ENCODE measurements around the gene PSMB5. TPM values are rescaled to one million over a fixed set of nuclear protein-coding genes. Genes with fewer than 3 reads are reported as not detected.

The PSMB5 gene
- total and polyA plus RNA-seq, 9 of the 15 experiments (the other 6 are each of a cell fraction or from before 2014, with no cell fraction given), result 198 to 1,870 (median 269) TPM

- TF ChIP-seq BACH1 (tag; IDR thresholded peaks at IDR 0.05) (0 out of 2 replicates have a peak, but pooled peaks have one; percentile 9), HBP1 (CRISPR knock-in tag; IDR thresholded peaks at IDR 0.05) (peak; percentile 8; the same call in 1 of the 2 replicates), SUPT5H (IDR thresholded peaks at IDR 0.05) (peak; percentile 20; the same call in 1 of the 2 replicates), EWSR1 (IDR thresholded peaks at IDR 0.05; ENCODE audit: borderline replicate concordance, low read depth, partially characterized antibody) (peak; percentile 51), GABPB1 (CRISPR knock-in tag; IDR thresholded peaks at IDR 0.05) (peak; percentile 3; the same call in 1 of the 2 replicates)
Measured at GRCh38 chr14:23070262-23071129, 35.8 kb upstream of the PSMB5 start (continued).

- H3K79me2 ChIP-seq (ENCODE audit: control insufficient read depth, insufficient read depth, low read length), result peaks cover 68% of the 10 kb centered on the region
- TF ChIP-seq SPI1 (IDR thresholded peaks at IDR 0.05; ENCODE audit: borderline replicate concordance, low read depth, low read length), result peak; percentile 48; the same call in 1 of the 2 replicates
- no peak for TF ChIP-seq SNRNP70 (optimal IDR thresholded peaks at IDR 0.05; ENCODE audit: low read depth, low read length)
- TF ChIP-seq ZNF740 (CRISPR knock-in tag; IDR thresholded peaks at IDR 0.05), result no peak; the same call in 1 of the 2 replicates
- TF ChIP-seq ZNF740 (tag; IDR thresholded peaks at IDR 0.05), result peak in 1 of 2 experiments; percentile 51; a peak in 1 of 4 replicates
- no peak for TF ChIP-seq RERE (CRISPR knock-in tag; IDR thresholded peaks at IDR 0.05; ENCODE audit: borderline replicate concordance)
Measured at GRCh38 chr14:23069413-23069806, 34.7 kb upstream of the PSMB5 start.

More at GRCh38 chr14:23069413-23069806, 34.7 kb upstream of the PSMB5 start:
- in situ Hi-C loops (cut with MboI), result loop anchor here (5.0 kb wide), 1 partner anchor 38 kb away; no protein-coding TSS in a partner anchor
- Histone ChIP-seq H3K4me3 (no peak overlapping the region), H3K27ac (ENCODE audit: extremely low read depth, low read depth, low read length) (peak overlapping the region; percentile 17; the same call in 1 of the 3 replicates), H3K9ac (ENCODE audit: insufficient read depth in 1 of 2, low read depth in 2 of 2, low read length in 2 of 2) (no peak overlapping the region; a peak in 2 of 4 replicates), H3K4me2 (ENCODE audit: insufficient read depth, low read length) (0 out of 2 replicates have a peak overlapping the region, but pooled peaks have one; percentile 34), H3K36me3 (ENCODE audit: control insufficient read depth, insufficient read depth, low read length) (peaks cover 76% of the 10 kb centered on the region), H3K9me1 (ENCODE audit: control insufficient read depth, insufficient read depth, low read length) (peaks cover 5% of the 10 kb centered on the region), H3K4me1 (replicated peaks in 1 of 2; ENCODE audit: control insufficient read depth in 2 of 2, insufficient read depth in 2 of 2, low read length in 2 of 2) (peaks cover 20 to 26% of the 10 kb centered on the region in 2 experiments), H2AFZ (ENCODE audit: low read depth, low read length) (no peak overlapping the region), H3K27me3 (ENCODE audit: control insufficient read depth in 2 of 2, insufficient read depth in 2 of 2, low read length in 2 of 2) (no peaks in the 10 kb centered on the region), H4K20me1 (replicated peaks; ENCODE audit: control insufficient read depth, insufficient read depth, low read length) (peaks cover 14% of the 10 kb centered on the region; the same call in 1 of the 2 replicates), H3K9me3 (replicated peaks; ENCODE audit: control insufficient read depth, insufficient read depth, low read depth, low read length) (no peaks in the 10 kb centered on the region)
- DNase-seq (ENCODE audit: extremely low read depth in 1 of 4, low spot score in 3 of 4) (no peak), ATAC-seq (no peak), FAIRE-seq (no peak)
- POLR2A ChIA-PET, result interaction anchor here (0.6 to 4.6 kb wide), 16 partner anchors 9 to 511 kb away, joined by 3 to 25 read pairs (median 5); partner anchors contain the start of genes ACIN1, C14orf119, CDH24 and CIROP
- 87% methylated on average over 3 of the region's 4 CpGs for WGBS (ENCODE audit: insufficient coverage, low coverage, missing lambda C conversion rate)
- BruUV-seq (replicated peaks), result no TSS peak
- CTCF ChIA-PET (ENCODE audit: low intra/inter-chr PET ratio), result interaction anchor here (0.8 to 7.2 kb wide), 10 partner anchors 10 to 232 kb away, joined by 3 to 109 read pairs (median 6); partner anchors contain the start of gene CIROP
- intact Hi-C loops (cut with micrococcal nuclease), result loop anchor here (1.0 kb wide), 2 partner anchors 40 to 118 kb away; no protein-coding TSS in a partner anchor
